ENCODE results near the gene CHST11. TPM values are rescaled to one million over a fixed set of nuclear protein-coding genes. Genes with fewer than 3 reads are reported as not detected.

CHST11 gene
- total RNA-seq, 1 experiment from 2014 or later, result 6.7 TPM

DNA sequence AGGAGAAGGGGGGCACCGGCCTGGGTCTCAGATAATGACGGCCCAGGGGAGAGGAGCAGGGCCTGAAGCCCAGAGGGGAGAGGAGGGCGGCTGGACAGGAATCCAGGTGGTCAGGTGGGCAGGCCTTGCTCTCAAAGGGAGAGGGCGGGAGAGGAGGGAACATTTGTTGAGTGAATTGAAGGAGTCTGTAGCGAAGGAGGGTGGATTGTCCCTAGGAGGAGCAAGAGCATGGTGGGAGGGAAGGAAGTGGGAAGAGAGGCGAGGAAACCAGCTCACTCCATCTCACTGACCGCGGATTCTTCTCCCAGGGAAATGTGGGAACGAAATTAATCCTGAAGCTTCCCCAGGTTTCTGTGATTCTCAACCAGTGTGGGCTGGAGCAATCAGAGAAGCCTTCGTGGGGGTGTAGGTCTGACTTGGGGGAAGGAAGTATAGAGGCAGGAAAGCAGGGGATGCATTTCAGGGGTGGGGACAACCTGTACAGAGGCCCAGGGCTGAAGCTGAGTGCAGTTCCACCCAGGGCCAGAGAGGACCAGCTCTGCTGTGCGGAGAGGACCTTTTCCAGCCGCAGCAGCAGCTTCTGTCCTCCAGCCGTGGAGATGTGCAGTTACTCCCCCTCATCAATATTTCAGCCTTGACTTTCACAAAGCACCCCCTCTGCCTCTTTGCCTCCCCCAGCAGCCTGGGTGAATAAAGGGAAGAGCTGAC is 100.9 kb downstream of the CHST11 start:
- DNase-seq, result no peak
- Histone ChIP-seq H2AK5ac (ENCODE audit: insufficient read length, low read length) (no peak overlapping the region), H3K23me2 (ENCODE audit: insufficient read length, low read depth, low read length, poor library complexity, severe bottlenecking) (no peaks in the 10 kb centered on the region), H2BK15ac (ENCODE audit: low read depth, low read length) (no peak overlapping the region), H3K9ac (ENCODE audit: extremely low read depth, insufficient read length, low read length) (no peak overlapping the region), H3K23ac (ENCODE audit: insufficient read length, low read depth, low read length) (no peak overlapping the region), H3K4me1 (ENCODE audit: insufficient read depth, low read length) (no peaks in the 10 kb centered on the region), H2BK5ac (ENCODE audit: insufficient read length, low read length) (no peak overlapping the region), H3K9me3 (ENCODE audit: control insufficient read depth, low read depth, low read length) (no peaks in the 10 kb centered on the region), H4K8ac (replicated peaks; ENCODE audit: insufficient read length, low read depth, low read length) (no peak overlapping the region), H3K4ac (ENCODE audit: low read depth, low read length) (no peak overlapping the region), H4K20me1 (ENCODE audit: control insufficient read depth, insufficient read depth, insufficient read length) (no peaks in the 10 kb centered on the region), H3K79me1 (ENCODE audit: insufficient read depth, low read depth, low read length, poor library complexity, severe bottlenecking) (no peaks in the 10 kb centered on the region), H3K79me2 (ENCODE audit: insufficient read depth, low read length) (no peaks in the 10 kb centered on the region), H3K14ac (ENCODE audit: insufficient read depth, low read length) (no peak overlapping the region; the same call in 1 of the 2 replicates), H4K91ac (ENCODE audit: insufficient read length, low read depth, low read length) (no peak overlapping the region), H3K18ac (ENCODE audit: insufficient read length, low read depth, low read length) (no peak overlapping the region), H2AFZ (ENCODE audit: low read length) (no peak overlapping the region), H3K4me2 (ENCODE audit: insufficient read depth, insufficient read length, low read length) (no peak overlapping the region), H3K56ac (ENCODE audit: insufficient read length, low read depth, low read length) (no peak overlapping the region), H3T11ph (ENCODE audit: low read length) (no peak overlapping the region), H2BK120ac (ENCODE audit: low read depth, low read length, poor library complexity, severe bottlenecking) (no peak overlapping the region), H2BK20ac (ENCODE audit: low read depth, low read length, poor library complexity, severe bottlenecking) (no peak overlapping the region), H3K27ac (ENCODE audit: insufficient read length, low read depth, low read length) (no peak overlapping the region), H2BK12ac (ENCODE audit: insufficient read length, low read depth, low read length) (no peak overlapping the region), H4K5ac (ENCODE audit: insufficient read length, low read depth, low read length) (no peak overlapping the region), H3K27me3 (ENCODE audit: insufficient read depth, low read length) (no peaks in the 10 kb centered on the region)
- Mint-ChIP-seq H3K27ac (peak overlapping the region in 1 of 3 experiments; percentile 44; a peak in 1 of 7 replicates), H3K36me3 (ENCODE audit: insufficient read depth in 1 of 3, low read depth in 3 of 3) (peaks cover 2 to 13% (median 6%) of the 10 kb centered on the region in 3 experiments; a peak in 6 of 7 replicates), H3K4me1 (peaks cover 22 to 23% of the 10 kb centered on the region in 2 experiments), H3K27me3 (ENCODE audit: low read depth) (no peaks in the 10 kb centered on the region; the same call in 1 of the 2 replicates), H3K9me3 (peaks cover 10% of the 10 kb centered on the region in 2 experiments; a peak in 4 of 5 replicates), H3K4me3 (no peak overlapping the region)
- TF ChIP-seq CTCF (conservative IDR thresholded peaks at IDR 0.05), result no peak
- no CpG with 5 or more reads among the region's 13 CpGs for WGBS (ENCODE audit: extremely low coverage, insufficient read length, low lambda C conversion rate)
